T-helper 1 cell treated with Interleukin-12 subunit alpha and Interleukin-12 subunit beta and Interleukin-4 antibody, amounts not matched to agents 30 ng/mL and 1 ng/mL, for 36 hours (primary cell): ENCODE results near the gene KCNAB1. TPM values are rescaled to one million over a fixed set of nuclear protein-coding genes. Genes with fewer than 3 reads are reported as not detected.

Experiments used
- intact Hi-C: fragments of 100-400 bp; cut with micrococcal nuclease; formaldehyde crosslinking; loops from one replicate; pipeline ENCODE4 v1.15.1; 2024
- total RNA-seq: library from RNA; stranded (reverse); gene quantifications from 2 replicates; pipeline ENCODE4 v1.2.3, GENCODE V29; 2022

The KCNAB1 gene
- total RNA-seq, 1 donor from 2014 or later = 0.07 TPM

DNA sequence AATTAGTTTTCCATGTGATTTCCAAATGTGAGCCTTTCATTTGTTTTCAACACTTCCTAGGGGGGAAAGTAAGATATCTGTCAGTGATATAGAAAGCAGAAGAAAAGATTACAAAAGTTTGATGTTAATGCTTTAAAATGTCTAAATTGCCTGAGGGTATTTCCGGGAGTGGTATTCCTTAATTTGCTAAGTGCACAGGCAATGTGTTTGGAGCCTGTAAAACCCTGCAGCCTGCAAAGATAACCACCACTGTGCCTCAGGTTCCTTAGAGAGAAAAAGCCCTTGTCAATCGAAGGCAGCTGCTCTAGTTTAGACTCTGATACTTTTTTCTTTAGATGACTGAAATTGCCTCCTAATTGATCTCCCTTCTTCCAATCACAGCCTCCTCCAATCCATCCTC lies 279.7 kb downstream of the KCNAB1 start:
- intact Hi-C loops = no loop called here

DNA sequence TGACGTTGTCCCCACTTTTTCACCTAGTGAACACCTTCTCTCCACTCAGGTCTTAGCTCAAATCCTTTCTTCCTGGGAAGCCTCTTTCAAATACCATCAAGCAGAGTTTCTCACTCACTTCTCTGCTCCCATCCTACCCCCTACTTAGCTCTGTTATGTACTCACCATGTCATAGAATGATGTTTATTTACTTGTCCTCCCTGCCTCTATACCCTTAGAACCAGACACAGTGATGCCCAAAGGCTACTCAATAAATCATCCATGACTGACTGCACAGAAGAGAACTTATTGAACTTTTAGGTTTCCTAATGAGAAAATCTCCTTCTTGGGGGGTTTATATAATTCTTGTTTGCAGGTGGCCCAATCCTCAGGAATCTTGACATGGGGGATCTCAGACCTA lies 280.4 kb downstream of the KCNAB1 start:
- intact Hi-C loops = no loop called here

DNA sequence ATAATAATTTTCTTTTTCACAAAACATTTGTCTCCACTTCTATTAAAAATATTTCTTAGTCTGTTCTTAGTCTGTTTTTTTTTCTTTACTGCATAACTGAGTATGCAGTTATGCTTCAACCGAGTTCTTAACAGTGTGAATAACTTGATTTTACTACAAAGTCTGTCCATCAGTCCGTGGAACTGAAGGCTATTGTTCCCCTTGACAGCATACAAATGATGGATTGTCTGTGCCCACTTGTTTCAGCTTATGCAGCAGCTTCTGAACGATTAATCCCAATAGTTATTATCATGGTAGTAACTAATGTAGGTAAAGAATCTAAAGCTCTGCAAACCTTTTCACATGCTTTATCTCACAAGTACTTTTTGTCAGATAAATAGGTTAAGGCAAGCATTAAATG lies 283.8 kb downstream of the KCNAB1 start:
- intact Hi-C loops = no loop called here

DNA sequence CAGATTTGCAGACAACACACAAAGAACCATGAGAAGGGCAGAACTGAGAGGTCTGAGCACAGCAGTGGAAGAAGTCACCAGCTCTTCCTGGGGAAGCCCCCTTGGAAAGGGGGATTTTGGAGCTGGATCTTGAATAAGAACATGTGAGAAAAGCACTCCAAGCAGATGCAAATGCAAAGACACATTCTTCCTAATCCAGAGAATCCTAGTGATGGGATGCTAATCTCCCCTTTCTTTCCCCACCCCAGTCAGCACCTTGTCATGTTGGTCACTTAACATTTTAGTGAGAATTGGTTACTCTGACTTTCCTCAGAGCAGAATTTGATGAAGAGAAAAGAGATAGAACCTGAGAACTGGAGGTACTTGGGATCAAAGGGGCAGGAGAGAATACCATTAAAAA lies 286.0 kb downstream of the KCNAB1 start:
- intact Hi-C loops = no loop called here

DNA sequence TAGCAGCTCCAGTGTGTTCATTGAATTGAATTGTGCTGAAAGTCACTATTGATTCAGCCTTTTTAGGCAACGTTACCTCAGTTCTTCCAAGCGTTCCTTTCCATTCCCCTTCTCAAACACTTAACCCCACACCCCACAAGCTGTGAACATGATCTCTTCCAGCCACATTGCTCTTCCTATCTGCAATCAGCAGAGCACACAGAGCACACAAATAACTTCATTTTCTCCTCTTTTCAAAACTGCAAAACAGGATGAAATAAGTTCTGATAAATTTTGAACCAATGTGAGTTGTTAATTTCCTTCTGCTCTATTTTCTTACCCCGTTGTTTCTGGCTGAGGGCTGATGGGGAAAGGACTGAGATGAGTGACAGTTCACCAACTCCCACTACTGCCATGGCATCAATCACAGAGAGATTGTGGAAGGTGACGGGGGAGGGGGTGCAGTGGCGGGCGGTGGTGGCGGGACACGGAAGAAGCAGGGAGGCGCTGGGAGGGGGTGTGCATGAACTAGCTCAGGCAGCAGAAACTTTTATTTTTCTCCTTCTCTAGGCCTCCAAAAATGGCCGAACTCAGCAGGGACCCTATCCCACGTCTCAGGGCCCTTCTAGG lies 287.3 kb downstream of the KCNAB1 start:
- intact Hi-C loops = no loop called here

DNA sequence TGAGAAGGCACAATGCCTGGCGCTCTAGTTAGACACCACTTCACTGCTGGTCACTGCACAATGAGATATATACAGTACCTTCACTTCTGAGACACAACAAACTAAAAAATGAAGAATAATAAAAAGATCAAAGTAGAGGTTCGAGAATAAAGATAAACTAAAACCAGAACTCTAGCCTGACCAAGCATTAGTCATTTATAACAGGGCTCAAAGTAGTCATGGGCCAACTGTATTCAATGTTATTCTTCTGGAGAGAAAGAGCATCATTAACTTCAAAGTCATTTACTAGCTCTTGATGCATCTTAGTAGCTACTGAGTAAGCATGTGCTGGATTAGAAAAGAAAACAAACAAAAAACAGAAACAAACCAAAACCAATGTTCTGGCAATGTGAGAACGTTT lies 289.3 kb downstream of the KCNAB1 start:
- intact Hi-C loops = no loop called here

DNA sequence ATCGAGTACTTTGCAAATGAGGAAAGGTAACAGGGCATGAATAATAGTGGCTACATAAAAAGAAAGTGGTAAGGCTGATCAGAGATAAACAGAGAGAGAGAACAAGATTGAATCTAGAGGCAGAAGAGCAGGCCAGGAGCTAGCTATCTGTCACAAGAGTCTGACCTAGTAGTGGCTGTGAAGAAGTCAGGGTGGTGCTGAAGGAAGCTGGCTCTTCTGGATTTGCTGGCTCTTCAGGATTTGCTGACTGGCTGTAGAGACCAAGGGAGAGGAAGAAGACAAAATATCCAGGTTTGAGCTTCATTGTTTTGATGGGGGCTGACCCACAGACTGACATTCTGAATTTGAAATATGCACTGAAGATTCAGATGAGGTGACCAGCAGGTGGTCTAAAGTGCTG lies 292.2 kb downstream of the KCNAB1 start:
- intact Hi-C loops = no loop called here

DNA sequence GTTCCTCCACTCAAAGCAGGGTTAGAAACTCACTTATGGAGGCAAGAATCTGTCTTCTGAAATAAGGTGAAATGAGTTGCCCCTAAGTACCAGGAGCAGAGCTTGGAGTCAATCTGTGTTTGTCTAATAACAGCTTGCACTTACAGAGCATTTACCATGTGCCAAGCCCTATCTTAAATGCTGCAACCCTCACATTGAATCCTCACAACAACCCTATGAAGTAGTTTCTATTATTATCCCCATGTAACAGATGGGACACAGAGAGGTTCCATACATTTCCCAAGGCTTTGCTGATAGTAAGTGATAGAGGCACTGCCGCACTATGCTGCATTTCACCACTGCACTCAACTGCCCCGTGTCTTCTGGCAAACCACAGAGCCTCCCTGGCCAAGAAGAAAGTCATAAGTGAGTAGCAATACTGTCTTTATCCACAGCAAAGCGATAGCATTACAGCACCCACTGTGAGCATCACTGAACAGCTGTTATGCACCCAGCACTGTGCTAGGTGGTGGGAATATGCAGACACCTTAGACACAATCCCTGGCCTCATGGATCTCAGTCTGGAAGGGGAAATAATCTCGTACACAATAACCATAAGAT lies 293.0 kb downstream of the KCNAB1 start:
- intact Hi-C loops = no loop called here

DNA sequence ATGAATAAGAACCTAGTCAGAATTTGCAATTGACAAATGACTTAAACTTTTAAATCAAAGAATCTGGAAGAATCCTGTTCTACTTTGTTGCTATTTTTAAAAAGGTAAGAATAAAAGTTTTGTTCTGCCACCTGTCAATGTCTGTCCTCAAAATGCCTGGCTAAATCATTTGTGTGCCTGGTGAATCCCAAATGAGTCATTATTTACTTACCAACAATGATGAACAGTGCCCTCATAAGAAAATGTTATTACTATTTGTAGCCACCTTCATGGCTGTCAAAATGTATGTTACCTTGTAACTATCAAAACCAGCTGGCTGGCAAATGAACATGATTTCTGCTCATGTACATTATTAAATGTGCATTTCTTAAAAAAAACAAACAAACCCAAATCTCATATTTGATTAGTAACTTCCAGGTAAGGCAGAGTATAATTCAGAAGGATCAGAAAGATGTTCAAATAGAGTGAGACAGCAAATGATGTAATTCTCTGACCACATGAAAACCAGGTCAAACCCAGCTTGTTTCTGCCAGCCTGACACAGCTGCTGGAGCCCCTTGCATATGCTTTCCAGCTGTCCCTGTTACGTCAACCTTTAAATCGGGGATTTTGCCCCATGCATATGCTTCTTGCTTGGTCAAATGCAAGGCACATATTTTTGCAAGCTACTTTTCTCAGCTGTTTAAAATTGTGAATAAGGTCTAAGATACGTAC lies 296.6 kb downstream of the KCNAB1 start:
- intact Hi-C loops = no loop called here

DNA sequence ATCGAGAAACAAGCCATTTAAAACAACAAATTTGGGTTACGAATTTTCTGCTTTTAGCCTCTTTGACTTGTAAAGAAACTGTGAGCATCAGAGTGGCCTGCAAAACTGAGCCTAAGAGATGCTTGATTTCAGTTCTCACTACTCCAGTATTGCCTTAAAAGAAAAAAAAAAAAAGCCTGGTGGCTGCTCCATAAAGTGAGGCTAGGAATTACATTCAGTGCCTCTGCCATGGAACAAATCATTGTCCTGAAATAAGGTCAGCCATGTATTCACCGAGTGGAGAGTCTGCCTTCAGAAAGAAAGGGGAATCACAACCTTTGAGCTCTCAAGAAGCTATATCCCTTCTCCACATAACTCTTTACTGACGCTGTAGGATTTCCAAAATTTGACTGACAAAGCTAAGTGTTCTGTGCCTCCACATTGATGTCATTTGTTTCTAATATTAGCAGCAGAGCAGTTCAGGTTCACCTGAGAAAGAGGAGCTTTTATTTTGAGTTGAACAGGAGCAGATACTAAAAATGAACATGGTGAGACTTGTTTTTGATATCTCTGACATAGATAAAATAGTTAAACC lies 297.3 kb downstream of the KCNAB1 start:
- intact Hi-C loops = no loop called here

DNA sequence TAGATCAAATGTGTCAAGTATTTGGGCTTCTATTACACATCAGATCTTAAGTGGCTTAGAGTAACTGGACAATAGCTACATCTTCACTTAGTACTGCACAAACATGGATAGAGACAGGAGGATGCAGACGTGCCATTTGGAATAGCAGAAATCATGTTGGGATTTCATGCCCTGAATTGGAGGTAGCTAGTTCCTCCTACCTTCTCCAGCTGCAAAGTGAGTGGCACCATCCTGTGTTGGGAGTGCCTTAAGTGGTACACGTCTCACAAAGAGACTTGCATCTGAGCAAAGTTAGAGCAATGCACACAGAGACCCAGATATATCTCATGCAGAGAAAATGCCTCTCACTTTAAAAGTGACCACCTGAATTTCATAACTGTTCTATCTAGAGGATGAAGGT lies 298.1 kb downstream of the KCNAB1 start:
- intact Hi-C loops = no loop called here

DNA sequence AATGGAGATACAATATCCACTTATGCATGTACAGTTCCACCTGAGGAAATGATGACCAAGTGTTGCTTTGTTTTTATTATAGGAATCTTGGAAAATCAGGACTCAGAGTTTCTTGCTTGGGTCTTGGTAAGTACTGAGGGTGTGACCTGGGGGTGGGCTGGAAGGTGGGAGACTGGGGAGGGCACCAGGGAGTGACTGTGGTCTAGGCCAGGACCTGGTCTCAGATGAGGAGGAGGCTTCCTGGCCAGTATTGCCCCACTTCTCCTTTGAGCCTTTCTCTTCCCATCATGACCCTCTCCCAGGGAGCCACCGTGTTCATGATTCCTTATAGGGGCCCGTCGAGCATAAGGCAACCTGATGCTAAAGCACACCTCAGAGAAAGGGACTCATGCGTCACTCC lies 301.2 kb downstream of the KCNAB1 start:
- intact Hi-C loops = no loop called here

DNA sequence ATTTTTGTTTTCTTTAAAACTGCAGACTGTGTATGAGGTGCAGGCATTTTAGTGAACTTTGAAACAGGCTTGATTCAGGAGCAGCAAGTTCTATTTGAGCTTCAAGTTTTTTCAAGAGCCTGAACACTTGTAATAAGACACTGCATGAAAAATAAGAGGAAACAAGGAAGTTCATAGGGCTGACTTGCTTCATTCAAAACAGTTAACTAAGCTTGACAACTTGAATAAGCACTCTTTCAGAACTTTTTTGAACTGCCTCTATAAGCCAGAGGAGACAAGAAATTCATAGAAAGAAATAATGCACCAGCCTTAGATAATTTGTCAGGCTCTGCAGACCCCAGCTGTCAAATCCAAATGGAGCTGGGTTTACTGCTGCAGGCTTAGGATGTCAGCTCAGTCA lies 304.4 kb downstream of the KCNAB1 start:
- intact Hi-C loops = no loop called here

DNA sequence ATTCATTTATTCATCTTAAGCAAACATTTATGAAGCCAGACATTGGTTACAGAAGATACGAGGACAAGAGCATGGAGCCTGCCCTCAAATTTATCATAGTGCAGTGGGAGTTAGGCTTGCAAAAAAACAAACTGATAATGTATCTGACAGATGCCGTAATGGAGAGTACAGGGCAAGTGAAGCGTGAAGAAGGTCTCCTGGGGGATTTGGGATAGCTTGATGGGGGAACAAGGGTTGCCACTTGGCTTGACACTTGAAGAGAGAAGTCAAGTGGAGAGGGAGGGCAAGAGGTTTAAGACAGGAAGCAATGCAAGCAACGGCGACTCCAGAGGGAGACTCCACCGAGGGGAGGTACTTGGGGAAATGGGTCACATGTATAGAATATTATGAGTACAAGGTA lies 305.3 kb downstream of the KCNAB1 start:
- intact Hi-C loops = no loop called here

DNA sequence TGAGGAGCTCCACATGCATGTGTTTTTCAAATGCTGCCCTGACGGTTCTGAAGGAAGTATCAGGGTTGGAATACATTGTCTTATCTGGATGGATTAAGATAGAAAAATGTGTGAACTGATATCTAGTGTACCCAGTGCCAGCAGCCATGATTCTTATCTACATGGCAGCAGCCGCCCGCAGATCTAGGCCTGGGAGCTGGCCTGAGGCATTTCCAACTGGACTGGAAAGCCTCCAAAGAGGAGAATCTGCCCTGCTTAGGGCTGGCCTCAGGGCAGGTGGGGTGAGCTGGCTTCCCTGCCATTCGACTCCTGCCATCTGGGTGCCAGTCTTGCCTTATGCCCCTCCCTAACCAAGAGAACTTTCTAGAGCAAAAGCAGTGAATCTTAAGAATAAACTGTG lies 308.7 kb downstream of the KCNAB1 start:
- intact Hi-C loops = no loop called here

DNA sequence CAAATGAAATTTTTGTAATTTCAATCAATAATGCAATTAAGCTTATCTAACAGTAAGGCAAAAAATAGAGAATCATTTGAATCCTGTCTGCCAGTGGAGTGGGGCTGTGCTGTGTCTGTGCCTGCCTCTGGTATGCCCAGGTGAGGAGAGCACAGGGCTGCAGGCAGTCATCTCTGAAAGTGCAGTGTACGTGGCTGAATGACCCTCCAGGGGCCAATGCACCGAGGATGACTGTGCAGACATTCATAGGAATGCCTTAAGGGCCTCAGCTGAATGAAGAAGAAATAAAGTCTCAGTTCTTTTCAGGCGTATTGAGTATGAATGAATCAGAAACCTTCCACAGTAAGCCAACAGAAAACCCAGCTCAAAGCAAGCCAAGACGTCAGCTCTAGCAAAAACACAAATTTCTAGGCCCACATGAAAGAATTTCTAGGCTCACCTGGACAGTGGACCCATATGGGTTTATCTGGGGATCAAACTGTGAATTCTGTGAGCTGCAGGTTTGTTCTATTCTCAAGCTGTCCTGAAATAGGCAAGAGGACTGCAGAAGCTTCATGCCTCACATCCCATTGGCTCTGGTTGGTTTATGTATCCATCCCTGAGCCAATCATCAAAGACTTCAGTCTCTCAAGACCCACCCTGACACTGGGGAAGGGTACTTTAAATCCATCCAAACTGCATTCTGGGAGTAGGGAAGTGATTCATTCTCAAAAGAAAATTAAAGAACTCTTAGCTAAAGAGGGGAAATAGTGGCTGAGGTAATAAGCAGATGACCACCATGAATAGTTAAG lies 311.2 kb downstream of the KCNAB1 start:
- intact Hi-C loops = no loop called here

DNA sequence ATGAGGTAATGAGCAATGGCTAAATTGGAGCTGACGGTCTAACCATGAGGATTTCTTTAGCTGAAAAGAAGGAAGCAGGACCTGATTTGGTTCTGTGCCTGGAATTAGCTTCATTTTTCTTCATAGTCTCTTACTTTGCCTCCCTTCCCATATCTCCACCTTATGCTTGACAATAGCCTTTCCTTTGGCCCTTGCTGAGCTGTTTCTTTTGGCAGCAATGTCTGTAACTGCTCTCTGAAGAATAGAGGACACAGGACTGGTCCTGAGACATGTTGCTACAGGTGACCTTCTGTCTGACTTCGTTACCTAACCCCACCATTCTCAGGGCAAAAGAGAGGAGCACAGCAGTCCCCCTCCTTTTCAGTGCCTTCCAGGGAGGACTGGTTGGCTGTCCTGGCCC lies 312.2 kb downstream of the KCNAB1 start:
- intact Hi-C loops = no loop called here

DNA sequence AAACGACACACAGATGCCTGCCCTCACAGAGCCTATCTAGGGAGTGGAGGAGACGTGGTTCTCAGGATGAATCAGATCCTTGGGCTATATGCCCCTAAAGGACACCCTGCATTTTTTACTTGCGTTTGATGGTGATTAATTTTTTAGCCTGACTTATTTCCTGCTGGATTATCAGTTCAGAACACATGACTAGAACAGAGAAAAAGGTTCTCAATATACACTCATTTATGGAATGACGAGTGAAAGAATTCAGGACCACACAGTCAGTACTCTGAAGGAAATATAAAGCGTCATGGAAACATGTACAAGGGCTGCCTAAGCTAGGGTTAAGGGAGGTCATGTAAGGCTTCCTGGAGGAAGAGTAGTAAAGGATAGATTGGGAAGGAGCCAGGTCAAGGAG lies 312.8 kb downstream of the KCNAB1 start:
- intact Hi-C loops = no loop called here

DNA sequence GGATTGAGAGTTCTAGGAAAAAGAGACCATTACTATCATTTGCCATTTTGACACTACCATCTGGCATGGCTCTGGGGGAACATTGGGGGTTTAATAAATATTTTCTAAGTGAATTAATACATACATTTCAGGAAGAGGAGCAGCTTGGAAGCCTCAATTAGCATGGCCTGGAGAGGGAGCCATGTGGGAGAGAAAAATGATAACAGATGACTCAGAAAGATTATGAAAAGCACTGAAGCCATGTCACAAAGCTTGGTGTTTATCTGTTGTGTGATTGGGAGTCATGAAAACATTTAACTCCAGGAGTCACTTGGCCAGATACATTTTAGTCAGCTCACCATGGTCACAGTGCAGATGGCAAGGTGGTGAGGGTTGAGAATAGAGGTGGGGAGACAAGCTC lies 313.5 kb downstream of the KCNAB1 start:
- intact Hi-C loops = no loop called here

DNA sequence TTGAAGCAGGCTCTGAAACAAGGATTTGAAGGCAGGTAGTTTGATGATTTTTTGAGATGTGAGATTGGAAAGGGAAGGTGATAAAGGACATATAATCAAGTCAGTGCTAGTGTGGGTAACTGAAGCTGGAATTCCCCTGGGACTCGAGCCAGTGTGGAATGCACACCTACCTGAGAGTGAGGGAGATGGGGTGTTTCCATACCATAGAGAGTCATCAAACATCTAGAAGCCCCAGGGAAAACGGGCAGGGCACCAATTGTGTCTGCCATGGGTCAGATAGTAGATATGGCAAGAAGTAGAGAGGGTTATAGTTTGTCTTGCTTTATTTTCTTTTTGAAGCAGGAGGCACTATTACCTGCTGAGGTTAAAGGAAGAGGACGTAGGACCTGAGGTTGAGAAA lies 314.5 kb downstream of the KCNAB1 start:
- intact Hi-C loops = no loop called here

DNA sequence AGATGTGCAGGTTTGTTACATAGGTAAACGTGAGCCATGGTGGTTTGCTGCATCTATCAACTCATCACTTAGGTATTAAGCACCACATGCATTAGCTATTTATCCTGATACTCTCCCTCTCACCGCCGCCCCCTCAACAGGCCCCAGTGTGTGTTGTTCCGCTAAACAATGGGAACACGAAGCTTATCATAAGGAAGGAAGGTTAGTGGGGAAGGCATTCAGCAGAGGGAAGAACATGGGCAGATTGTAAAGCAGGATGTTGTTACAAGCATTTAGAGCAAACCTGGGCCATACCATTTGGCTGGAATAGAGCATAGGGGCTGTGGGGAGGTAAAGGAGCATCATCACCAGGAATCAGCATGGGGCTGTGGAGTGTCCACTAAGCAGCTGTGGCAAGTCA lies 322.7 kb downstream of the KCNAB1 start:
- intact Hi-C loops = no loop called here
